GM10266 (cell line): ENCODE results near the gene TNFRSF4.
A peak's percentile ranks its signal among the peaks of the same experiment; 100 is the strongest.

Experiments
- DNase-seq: peaks from one replicate; pipeline ENCODE4 v3.0.0; 2012; ENCODE audit errors: extremely low spot score
- CTCF ChIP-seq: IDR thresholded peaks from 2 replicates; pipeline ENCODE4 v1.5.1; 2012; ENCODE audit warnings: mild to moderate bottlenecking, low read depth; ENCODE audit not compliant: control insufficient read depth, insufficient read depth; ENCODE audit errors: missing control alignments

Gene TNFRSF4

DNA sequence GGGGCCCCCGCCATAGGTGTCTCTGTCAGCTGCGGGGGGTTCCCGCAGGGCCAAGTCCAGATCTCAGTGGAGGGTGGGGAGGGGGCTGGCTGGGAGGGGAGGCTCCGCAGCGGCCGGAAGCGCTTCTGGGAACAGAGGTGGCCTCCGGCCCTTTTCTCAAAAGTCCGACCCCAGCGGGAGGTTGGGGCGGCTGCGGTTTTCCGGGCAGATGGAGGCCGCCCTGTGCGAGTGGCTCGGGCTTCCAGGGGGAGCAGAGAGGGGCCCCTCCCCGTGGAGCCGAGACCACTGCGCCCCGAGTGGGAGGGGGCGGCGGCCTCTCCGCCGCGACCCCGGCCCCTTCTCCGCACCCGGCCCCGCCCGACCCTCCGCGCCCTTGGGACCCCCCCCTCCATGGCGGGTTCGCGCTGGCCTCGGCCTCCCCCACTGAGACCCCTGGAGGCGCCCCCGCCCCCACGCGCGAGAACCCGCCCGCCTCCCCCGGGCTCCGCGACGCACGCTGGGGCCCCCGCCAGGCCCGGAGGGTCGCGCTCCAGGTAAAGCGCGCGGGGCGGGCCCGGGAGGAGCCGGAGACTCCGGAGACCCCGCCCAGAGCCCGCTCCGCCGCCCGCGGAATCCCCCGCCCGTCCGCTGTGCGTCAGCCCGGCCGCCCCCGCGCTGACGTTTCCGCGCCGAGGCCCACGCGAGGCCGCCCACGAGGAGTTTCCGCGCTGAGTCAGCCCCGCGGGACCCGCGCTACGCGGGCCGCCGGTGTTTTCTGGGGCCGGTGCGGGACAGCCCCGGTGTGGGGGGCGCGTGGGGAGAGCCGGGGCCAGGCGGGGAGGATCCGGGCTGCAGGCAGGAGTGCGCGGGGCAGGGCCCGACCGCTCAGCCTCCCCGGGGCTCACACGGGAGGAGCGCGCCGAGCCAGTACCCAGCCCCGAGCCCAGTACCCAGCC is 12.8 kb downstream of the TNFRSF4 start:
- peak; percentile 94 for DNase-seq

GRCh38 chr1:1199961-1200875 is 13.7 kb downstream of the TNFRSF4 start:
- no peak for DNase-seq
- TF ChIP-seq CTCF, result no peak

More for the DNA sequence above, 12.8 kb downstream of the TNFRSF4 start:
- TF ChIP-seq CTCF, result no peak

- TF ChIP-seq CTCF, result no peak
- no peak for DNase-seq
These were observed 14.6 kb downstream of the TNFRSF4 start for GRCh38 chr1:1199141-1199960.

DNA sequence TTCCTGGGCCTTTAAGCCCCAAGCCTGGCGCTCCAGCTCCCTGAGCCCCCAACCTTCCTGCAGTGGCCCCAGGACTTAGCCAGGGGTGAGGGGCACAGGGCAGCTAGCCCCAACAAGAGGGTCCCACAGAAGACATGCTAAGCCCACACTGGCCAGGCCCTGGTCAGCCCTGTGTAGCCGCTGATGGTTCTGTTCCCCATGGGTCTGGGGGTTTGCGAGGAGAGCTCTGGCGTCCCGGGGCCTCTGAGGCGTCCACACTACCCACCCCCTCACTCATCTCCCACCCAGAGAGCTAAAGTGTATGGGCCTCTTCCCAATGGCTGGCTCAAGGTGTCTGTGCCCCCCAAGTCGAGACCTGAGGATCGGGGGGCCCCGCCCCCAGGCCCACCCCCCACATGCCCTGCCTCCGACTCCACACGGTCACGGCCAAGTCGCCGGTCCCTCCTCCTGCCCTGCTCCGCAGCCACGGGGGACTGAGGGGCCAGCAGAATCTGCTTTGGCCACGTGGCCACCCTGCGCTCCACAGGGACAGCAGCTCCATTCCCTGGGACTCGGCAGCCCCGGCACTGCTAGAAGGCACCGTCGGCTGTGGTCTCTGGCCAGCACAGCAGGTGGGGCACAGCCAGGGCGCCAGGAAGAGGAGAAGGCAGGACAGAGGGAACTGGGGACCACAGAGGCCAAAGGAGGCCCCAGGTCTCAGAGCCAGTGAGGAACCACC is 15.4 kb downstream of the TNFRSF4 start:
- TF ChIP-seq CTCF, result no peak
- no peak for DNase-seq

DNA sequence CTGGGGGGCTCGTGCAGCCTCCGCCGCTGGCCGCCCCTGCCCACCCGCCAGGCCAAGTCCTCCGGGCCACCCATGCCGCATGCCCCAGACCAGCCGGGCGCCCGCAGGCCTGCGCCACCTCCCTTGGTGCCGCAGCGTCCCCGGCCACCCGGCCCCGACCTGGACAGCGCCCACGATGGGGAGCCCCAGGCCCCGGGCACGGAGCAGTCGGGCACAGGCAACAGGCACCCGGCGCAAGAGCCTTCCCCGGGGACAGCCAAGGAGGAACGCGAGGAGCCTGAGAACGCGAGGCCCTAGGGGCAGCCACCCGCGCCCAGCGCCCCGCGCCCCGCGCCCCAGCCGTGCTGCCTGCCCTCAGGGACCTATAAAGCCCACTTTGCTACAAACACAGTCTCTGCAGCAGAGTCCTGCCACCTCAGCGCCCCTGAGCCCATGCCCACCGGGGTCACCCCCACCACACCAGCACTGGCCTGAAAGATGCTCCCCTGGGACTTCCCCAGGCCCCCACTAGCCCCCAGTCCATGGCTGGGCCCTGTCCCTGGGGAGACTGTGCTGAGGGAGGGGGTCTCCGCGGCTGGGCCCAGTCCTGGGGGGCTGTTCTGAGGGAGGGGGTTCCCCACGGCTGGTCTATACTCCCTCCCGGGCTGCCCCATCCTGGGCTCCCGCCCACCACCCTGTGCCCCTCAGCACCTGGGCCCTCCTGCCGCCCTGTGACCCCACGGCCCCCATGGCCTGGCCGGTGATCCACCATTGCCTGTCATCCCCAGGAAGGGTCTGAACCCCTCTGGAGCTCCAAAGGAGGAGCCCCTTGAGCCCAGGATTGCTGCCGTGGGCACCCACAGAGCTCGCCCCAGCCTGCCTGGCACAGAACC is 16.2 kb downstream of the TNFRSF4 start:
- TF ChIP-seq CTCF, result no peak
- no peak for DNase-seq

DNA sequence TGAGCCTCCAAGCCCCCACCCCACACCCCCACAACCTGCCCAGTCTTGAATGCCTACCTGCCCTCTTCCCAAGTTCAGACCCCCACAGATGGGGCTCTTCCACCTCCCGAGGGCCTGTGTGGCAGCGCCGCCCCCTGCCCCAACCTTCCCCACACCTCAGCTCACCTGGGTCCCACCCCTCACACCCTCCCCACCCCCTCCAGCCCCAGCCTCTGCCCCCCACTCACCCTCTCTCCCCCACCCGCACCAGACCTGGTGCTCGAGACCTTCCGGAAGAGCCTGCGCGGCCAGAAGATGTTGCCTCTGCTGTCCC is 16.8 kb downstream of the TNFRSF4 start:
- DNase-seq, result no peak
- TF ChIP-seq CTCF, result no peak
